ENCODE data around the gene MAMDC4. TPM values are rescaled to one million over a fixed set of nuclear protein-coding genes. Genes with fewer than 3 reads are reported as not detected.
A peak's percentile ranks its signal among the peaks of the same experiment; 100 is the strongest.

Gene MAMDC4
- polyA plus RNA-seq, 3 donors, result 0.07 to 5.2 TPM; not detected in 1

DNA sequence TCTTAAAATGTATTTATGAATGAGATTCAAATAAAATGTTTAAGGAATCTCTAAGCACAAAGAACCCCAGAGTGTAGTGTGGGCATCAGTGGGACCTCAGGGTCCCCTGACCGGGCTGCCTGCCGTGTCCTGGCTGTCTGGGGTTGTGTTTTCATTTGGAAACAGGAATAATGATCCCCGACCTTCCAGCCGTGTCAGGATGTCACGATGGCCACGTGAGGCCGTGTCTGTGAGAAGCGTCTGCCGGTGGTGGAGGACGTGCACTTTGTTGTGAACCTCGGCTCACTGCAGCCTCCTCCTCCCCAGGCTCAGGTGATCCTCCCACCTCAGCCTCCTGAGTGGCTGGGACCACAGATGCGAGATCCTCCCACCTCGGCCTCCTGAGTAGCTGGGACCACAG lies 38.5 kb downstream of the MAMDC4 start:
- Mint-ChIP-seq H3K27ac (no peak overlapping the region), H3K4me1 (peaks cover 12% of the 10 kb centered on the region), H3K27me3 (ENCODE audit: low read depth in 3 of 3) (peaks cover 0 to 2% (median 1%) of the 10 kb centered on the region in 3 donors), H3K4me3 (no peak overlapping the region), H3K36me3 (peaks cover 17 to 40% of the 10 kb centered on the region in 2 donors), H3K9me3 (no peaks in the 10 kb centered on the region)
- Histone ChIP-seq H2AFZ (ENCODE audit: insufficient read depth, low read depth, low read length, poor library complexity, severe bottlenecking) (no peak overlapping the region), H3K27ac (ENCODE audit: low read depth in 1 of 2, low read length in 2 of 2) (no peak overlapping the region), H3K9ac (ENCODE audit: insufficient read depth, low read length, poor library complexity, severe bottlenecking) (no peak overlapping the region), H3K4me2 (replicated peaks; ENCODE audit: extremely low read depth, low read length, poor library complexity, severe bottlenecking) (no peak overlapping the region), H3K4me1 (ENCODE audit: control insufficient read depth in 1 of 2, insufficient read depth in 2 of 2, low read length in 2 of 2) (peaks cover 10 to 15% of the 10 kb centered on the region in 2 donors), H3K36me3 (replicated peaks in 1 of 2; ENCODE audit: control insufficient read depth in 1 of 2, insufficient read depth in 2 of 2, low read length in 2 of 2) (peaks cover 0 to 30% of the 10 kb centered on the region in 2 donors), H3K9me3 (replicated peaks in 1 of 2; ENCODE audit: control insufficient read depth in 1 of 2, insufficient read depth in 1 of 2, low read length in 2 of 2) (no peaks in the 10 kb centered on the region), H3K27me3 (ENCODE audit: control insufficient read depth in 2 of 2, insufficient read depth in 2 of 2, low read length in 2 of 2) (no peaks in the 10 kb centered on the region), H4K20me1 (ENCODE audit: insufficient read depth, low read length) (peaks cover 31% of the 10 kb centered on the region), H3K4me3 (replicated peaks in 1 of 3; ENCODE audit: low read depth in 2 of 3, low read length in 3 of 3) (no peak overlapping the region), H3K79me2 (ENCODE audit: insufficient read depth, low read length) (peaks cover 89% of the 10 kb centered on the region)
- DNase-seq, result no peak
- 81% methylated on average over 3 of the region's 13 CpGs for WGBS (ENCODE audit: insufficient coverage)
- intact Hi-C loops (cut with micrococcal nuclease), result no loop called here
- TF ChIP-seq CTCF (IDR thresholded peaks at IDR 0.05), result no peak

DNA sequence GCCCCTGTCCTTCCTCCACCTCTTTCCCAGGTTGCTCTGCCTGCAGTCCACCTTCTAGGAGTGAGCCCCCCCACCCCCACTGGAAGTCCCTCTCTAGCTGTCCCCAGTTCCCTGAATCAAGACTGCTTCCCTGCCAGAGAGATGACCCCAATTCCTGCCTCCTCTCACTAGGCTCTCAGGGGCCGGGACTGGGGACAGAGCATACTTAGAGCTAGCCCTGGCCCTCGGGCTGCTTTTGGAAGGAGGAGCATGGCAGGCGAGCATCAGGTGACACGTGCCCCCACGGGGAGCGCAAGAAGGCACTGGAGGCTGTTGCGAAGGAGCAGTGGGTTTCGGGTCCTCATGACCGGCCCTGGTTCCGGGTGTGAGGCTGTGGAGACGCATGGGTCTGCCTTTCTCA lies 43.9 kb downstream of the MAMDC4 start:
- no peak for DNase-seq
- TF ChIP-seq CTCF (IDR thresholded peaks at IDR 0.05), result no peak
- Mint-ChIP-seq H3K4me3 (no peak overlapping the region), H3K4me1 (no peaks in the 10 kb centered on the region), H3K36me3 (peaks cover 29 to 50% of the 10 kb centered on the region in 2 donors), H3K27ac (peak overlapping the region in 2 of 7 donors; percentile 21 to 33), H3K27me3 (ENCODE audit: low read depth in 3 of 3) (peaks cover 0 to 1% (median 0%) of the 10 kb centered on the region in 3 donors), H3K9me3 (no peaks in the 10 kb centered on the region)
- peak overlapping the region in 1 of 2 donors; percentile 36 for H3K27ac ChIP-seq (ENCODE audit: low read depth in 1 of 2, low read length in 2 of 2)
- H3K4me2 ChIP-seq (replicated peaks; ENCODE audit: extremely low read depth, low read length, poor library complexity, severe bottlenecking), result no peak overlapping the region
- peaks cover 18 to 50% of the 10 kb centered on the region in 2 donors for H3K36me3 ChIP-seq (replicated peaks in 1 of 2; ENCODE audit: control insufficient read depth in 1 of 2, insufficient read depth in 2 of 2, low read length in 2 of 2)
- no peak overlapping the region for H2AFZ ChIP-seq (ENCODE audit: insufficient read depth, low read depth, low read length, poor library complexity, severe bottlenecking)
- no peaks in the 10 kb centered on the region for H3K27me3 ChIP-seq (ENCODE audit: control insufficient read depth in 2 of 2, insufficient read depth in 2 of 2, low read length in 2 of 2)
- H3K79me2 ChIP-seq (ENCODE audit: insufficient read depth, low read length), result peaks cover 56% of the 10 kb centered on the region
- H3K9ac ChIP-seq (ENCODE audit: insufficient read depth, low read length, poor library complexity, severe bottlenecking), result no peak overlapping the region
- no peaks in the 10 kb centered on the region for H3K4me1 ChIP-seq (ENCODE audit: control insufficient read depth in 1 of 2, insufficient read depth in 2 of 2, low read length in 2 of 2)
- H3K4me3 ChIP-seq (replicated peaks in 1 of 3; ENCODE audit: low read depth in 2 of 3, low read length in 3 of 3), result no peak overlapping the region
- no peaks in the 10 kb centered on the region for H3K9me3 ChIP-seq (replicated peaks in 1 of 2; ENCODE audit: control insufficient read depth in 1 of 2, insufficient read depth in 1 of 2, low read length in 2 of 2)
- intact Hi-C loops (cut with micrococcal nuclease), result no loop called here
- peaks cover 18% of the 10 kb centered on the region for H4K20me1 ChIP-seq (ENCODE audit: insufficient read depth, low read length)
- 88% methylated on average over 10 of the region's 11 CpGs for WGBS (ENCODE audit: insufficient coverage)

All from CD14-positive monocyte (primary cell).